ENCODE results near the gene SMG6. TPM values are rescaled to one million over a fixed set of nuclear protein-coding genes. Genes with fewer than 3 reads are reported as not detected.

The SMG6 gene
- total and polyA plus RNA-seq, 2 of the 13 experiments (the other 11 are each of a cell fraction or from before 2014, with no cell fraction given) = 4.6 to 14.6 TPM

- TF ChIP-seq ZBTB2 (CRISPR knock-in tag; IDR thresholded peaks at IDR 0.05; ENCODE audit: low read depth) (0 out of 2 replicates have a peak, but pooled peaks have one; percentile 43), SMAD1 (CRISPR knock-in tag; IDR thresholded peaks at IDR 0.05; ENCODE audit: borderline replicate concordance, low read depth) (no peak; the same call in 1 of the 2 replicates), ZNF251 (CRISPR knock-in tag; IDR thresholded peaks at IDR 0.05) (no peak), ZNF747 (CRISPR knock-in tag; IDR thresholded peaks at IDR 0.05; ENCODE audit: borderline replicate concordance) (no peak), MATR3 (CRISPR knock-in tag; IDR thresholded peaks at IDR 0.05) (no peak), CBX1 (IDR thresholded peaks at IDR 0.05; ENCODE audit: low read depth) (no peak), DBP (CRISPR knock-in tag; IDR thresholded peaks at IDR 0.05; ENCODE audit: not compliant biosample characterization) (peak; percentile 56), ZNF609 (CRISPR knock-in tag; IDR thresholded peaks at IDR 0.05; ENCODE audit: borderline replicate concordance) (no peak), PLRG1 (conservative IDR thresholded peaks at IDR 0.05) (no peak), ZBTB40 (IDR thresholded peaks at IDR 0.05) (no peak), ZBTB40 (CRISPR knock-in tag; IDR thresholded peaks at IDR 0.05) (peak; percentile 67; the same call in 1 of the 2 replicates), ZNF17 (CRISPR knock-in tag; IDR thresholded peaks at IDR 0.05) (no peak)
Measured at GRCh38 chr17:2029911-2030778, 273.4 kb downstream of the SMG6 start, which contains the start of gene DPH1 (continued).

Data from HepG2 (cell line).